ENCODE results near the gene ARHGAP4. TPM values are rescaled to one million over a fixed set of nuclear protein-coding genes. Genes with fewer than 3 reads are reported as not detected.

The ARHGAP4 gene
- total RNA-seq, 2 donors from 2014 or later: 56.0 to 65.0 TPM

GRCh38 chrX:153957224-153957623 is 31.2 kb upstream of the ARHGAP4 start:
- Mint-ChIP-seq H3K27me3 (ENCODE audit: insufficient read depth) (no peaks in the 10 kb centered on the region), H3K36me3 (ENCODE audit: low read depth) (peaks cover 86% of the 10 kb centered on the region), H3K27ac (no peak overlapping the region), H3K4me1 (no peaks in the 10 kb centered on the region), H3K9me3 (no peaks in the 10 kb centered on the region), H3K4me3 (no peak overlapping the region)
- Histone ChIP-seq H3K36me3 (ENCODE audit: control insufficient read depth, insufficient read depth, low read length) (peaks cover 40% of the 10 kb centered on the region), H3K27me3 (ENCODE audit: control insufficient read depth, insufficient read depth, low read length, poor library complexity, severe bottlenecking) (no peaks in the 10 kb centered on the region), H3K9ac (ENCODE audit: extremely low read depth, low read length, poor library complexity, severe bottlenecking) (no peak overlapping the region), H3K4me3 (ENCODE audit: low read length) (no peak overlapping the region), H3K9me3 (ENCODE audit: control insufficient read depth, low read length) (no peaks in the 10 kb centered on the region), H3K27ac (ENCODE audit: low read depth, low read length) (no peak overlapping the region), H3K4me1 (ENCODE audit: control insufficient read depth, insufficient read depth, low read length) (no peaks in the 10 kb centered on the region)
- no peak for DNase-seq
- TF ChIP-seq, protein P1, sequence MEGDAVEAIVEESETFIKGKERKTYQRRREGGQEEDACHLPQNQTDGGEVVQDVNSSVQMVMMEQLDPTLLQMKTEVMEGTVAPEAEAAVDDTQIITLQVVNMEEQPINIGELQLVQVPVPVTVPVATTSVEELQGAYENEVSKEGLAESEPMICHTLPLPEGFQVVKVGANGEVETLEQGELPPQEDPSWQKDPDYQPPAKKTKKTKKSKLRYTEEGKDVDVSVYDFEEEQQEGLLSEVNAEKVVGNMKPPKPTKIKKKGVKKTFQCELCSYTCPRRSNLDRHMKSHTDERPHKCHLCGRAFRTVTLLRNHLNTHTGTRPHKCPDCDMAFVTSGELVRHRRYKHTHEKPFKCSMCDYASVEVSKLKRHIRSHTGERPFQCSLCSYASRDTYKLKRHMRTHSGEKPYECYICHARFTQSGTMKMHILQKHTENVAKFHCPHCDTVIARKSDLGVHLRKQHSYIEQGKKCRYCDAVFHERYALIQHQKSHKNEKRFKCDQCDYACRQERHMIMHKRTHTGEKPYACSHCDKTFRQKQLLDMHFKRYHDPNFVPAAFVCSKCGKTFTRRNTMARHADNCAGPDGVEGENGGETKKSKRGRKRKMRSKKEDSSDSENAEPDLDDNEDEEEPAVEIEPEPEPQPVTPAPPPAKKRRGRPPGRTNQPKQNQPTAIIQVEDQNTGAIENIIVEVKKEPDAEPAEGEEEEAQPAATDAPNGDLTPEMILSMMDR (conservative IDR thresholded peaks at IDR 0.05): no peak
- 95 to 100% methylated on average over 1 to 15 of the region's 17 CpGs for WGBS, 2 experiments (ENCODE audit: insufficient coverage in 1 of 2, insufficient read length in 1 of 2)

DNA sequence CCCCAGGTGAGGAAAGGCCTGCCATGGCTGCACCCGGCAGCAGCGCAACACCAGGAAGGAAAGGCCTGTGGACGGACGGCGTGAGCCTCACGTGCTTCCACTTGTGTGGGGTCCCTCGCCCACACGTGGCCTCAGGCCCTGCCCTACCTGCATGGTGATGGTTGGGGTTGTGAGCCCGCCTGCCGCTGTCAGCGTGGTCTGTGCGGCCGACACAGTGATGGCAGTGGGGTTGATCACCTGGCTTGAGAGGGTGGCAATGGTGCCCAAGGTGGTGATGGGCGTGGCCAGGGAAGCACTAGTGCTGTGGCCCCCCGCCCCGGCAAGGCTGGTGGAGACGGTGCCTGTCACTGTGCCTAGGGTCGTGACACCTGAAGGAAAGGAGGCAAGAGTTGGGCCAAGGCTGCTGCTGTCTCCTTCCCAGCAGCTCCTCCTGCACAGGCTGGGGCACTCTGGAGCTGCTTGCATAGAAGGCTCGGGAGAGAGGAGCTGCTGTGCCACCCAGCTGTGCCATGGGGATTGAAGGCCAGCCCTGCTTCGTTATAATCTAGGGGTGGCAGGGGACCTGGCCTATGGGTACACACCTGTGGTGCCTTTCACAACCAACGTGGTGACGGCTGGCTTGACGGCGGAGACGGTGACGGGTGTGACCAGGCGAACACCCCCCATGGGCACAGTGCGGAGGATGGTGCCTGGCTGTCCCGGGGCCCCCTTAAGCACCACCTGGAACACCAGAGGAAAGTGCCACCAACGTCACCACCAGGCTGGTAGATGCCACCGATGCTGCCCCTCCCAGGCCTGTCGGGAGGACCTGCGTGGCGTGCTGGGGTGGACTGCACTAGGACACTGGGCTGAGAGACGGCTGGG is 30.2 kb upstream of the ARHGAP4 start:
- H3K9me3 Mint-ChIP-seq: no peaks in the 10 kb centered on the region
- H3K36me3 Mint-ChIP-seq (ENCODE audit: low read depth): peaks cover 86% of the 10 kb centered on the region
- Histone ChIP-seq H3K27ac (ENCODE audit: low read depth, low read length) (no peak overlapping the region), H3K4me1 (ENCODE audit: control insufficient read depth, insufficient read depth, low read length) (no peaks in the 10 kb centered on the region), H3K4me3 (ENCODE audit: low read length) (no peak overlapping the region), H3K27me3 (ENCODE audit: control insufficient read depth, insufficient read depth, low read length, poor library complexity, severe bottlenecking) (no peaks in the 10 kb centered on the region), H3K9ac (ENCODE audit: extremely low read depth, low read length, poor library complexity, severe bottlenecking) (no peak overlapping the region), H3K36me3 (ENCODE audit: control insufficient read depth, insufficient read depth, low read length) (peaks cover 38% of the 10 kb centered on the region), H3K9me3 (ENCODE audit: control insufficient read depth, low read length) (no peaks in the 10 kb centered on the region)
- H3K27me3 Mint-ChIP-seq (ENCODE audit: insufficient read depth): no peaks in the 10 kb centered on the region
- H3K4me1 Mint-ChIP-seq: no peaks in the 10 kb centered on the region
- no peak overlapping the region for H3K27ac Mint-ChIP-seq
- no peak overlapping the region for H3K4me3 Mint-ChIP-seq
- DNase-seq: no peak
- TF ChIP-seq, protein P1 (conservative IDR thresholded peaks at IDR 0.05): no peak
- 92 to 96% methylated on average over 7 to 35 of the region's 35 CpGs for WGBS, 2 experiments (ENCODE audit: insufficient coverage in 1 of 2, insufficient read length in 1 of 2)

GRCh38 chrX:153955228-153955732 is 29.2 kb upstream of the ARHGAP4 start:
- 92 to 100% methylated on average over 1 to 12 of the region's 12 CpGs for WGBS, 2 experiments (ENCODE audit: insufficient coverage in 1 of 2, insufficient read length in 1 of 2)
- H3K36me3 Mint-ChIP-seq (ENCODE audit: low read depth): peaks cover 87% of the 10 kb centered on the region

More at GRCh38 chrX:153955228-153955732, 29.2 kb upstream of the ARHGAP4 start:
- no peaks in the 10 kb centered on the region for H3K9me3 Mint-ChIP-seq
- no peak for DNase-seq
- Histone ChIP-seq H3K4me1 (ENCODE audit: control insufficient read depth, insufficient read depth, low read length) (no peaks in the 10 kb centered on the region), H3K27ac (ENCODE audit: low read depth, low read length) (no peak overlapping the region), H3K9ac (ENCODE audit: extremely low read depth, low read length, poor library complexity, severe bottlenecking) (no peak overlapping the region), H3K9me3 (ENCODE audit: control insufficient read depth, low read length) (no peaks in the 10 kb centered on the region), H3K4me3 (ENCODE audit: low read length) (no peak overlapping the region), H3K27me3 (ENCODE audit: control insufficient read depth, insufficient read depth, low read length, poor library complexity, severe bottlenecking) (no peaks in the 10 kb centered on the region), H3K36me3 (ENCODE audit: control insufficient read depth, insufficient read depth, low read length) (peaks cover 38% of the 10 kb centered on the region)
- H3K4me1 Mint-ChIP-seq: no peaks in the 10 kb centered on the region
- TF ChIP-seq, protein P1 (conservative IDR thresholded peaks at IDR 0.05): no peak
- peak overlapping the region; percentile 55 for H3K27ac Mint-ChIP-seq
- no peak overlapping the region for H3K4me3 Mint-ChIP-seq
- no peaks in the 10 kb centered on the region for H3K27me3 Mint-ChIP-seq (ENCODE audit: insufficient read depth)
